ENCODE data around the gene HOXB5. TPM values are rescaled to one million over a fixed set of nuclear protein-coding genes. Genes with fewer than 3 reads are reported as not detected.
A peak's percentile ranks its signal among the peaks of the same experiment; 100 is the strongest.

Gene HOXB5
- total RNA-seq, 6 donors from 2014 or later: 0.39 to 5.0 (median 1.5) TPM

- peaks cover 25 to 49% (median 33%) of the 10 kb centered on the region in 4 donors for H3K4me1 ChIP-seq
- no peak for DNase-seq
- no peak for TF ChIP-seq POLR2A (IDR thresholded peaks at IDR 0.05)
- TF ChIP-seq EP300 (IDR thresholded peaks at IDR 0.05): no peak
- TF ChIP-seq CTCF (IDR thresholded peaks at IDR 0.05): no peak
- no peak for TF ChIP-seq POLR2AphosphoS5 (IDR thresholded peaks at IDR 0.05)
- peak overlapping the region; percentile 40 to 90 (median 72) for H3K27ac ChIP-seq
- H3K4me3 ChIP-seq: peak overlapping the region in 2 of 4 donors; percentile 50
- H3K27me3 ChIP-seq: peaks cover 0 to 66% (median 32%) of the 10 kb centered on the region in 4 donors
- ATAC-seq (ENCODE audit: low FRiP score in 2 of 2): no peak
- H3K36me3 ChIP-seq: no peaks in the 10 kb centered on the region
- no peaks in the 10 kb centered on the region for H3K9me3 ChIP-seq
- 38% methylated on average over 22 to 25 of the region's 25 CpGs for WGBS, 2 donors
Measured at GRCh38 chr17:48594538-48595277, 1.1 kb upstream of the HOXB5 start.

- 7 to 13% methylated on average over 36 to 37 of the region's 37 CpGs for WGBS, 2 donors
- no peaks in the 10 kb centered on the region for H3K36me3 ChIP-seq
- H3K9me3 ChIP-seq: no peaks in the 10 kb centered on the region
- TF ChIP-seq POLR2AphosphoS5 (IDR thresholded peaks at IDR 0.05): no peak
- peak in 1 of 4 donors; percentile 12 for TF ChIP-seq POLR2A (IDR thresholded peaks at IDR 0.05)
- no peak for TF ChIP-seq EP300 (IDR thresholded peaks at IDR 0.05)
- TF ChIP-seq CTCF (IDR thresholded peaks at IDR 0.05): peak; percentile 83 to 92 (median 88)
- H3K27ac ChIP-seq: peak overlapping the region; percentile 66 to 90 (median 90)
- ATAC-seq (ENCODE audit: low FRiP score in 2 of 2): peak; percentile 61 to 85
- H3K4me1 ChIP-seq: peaks cover 25 to 49% (median 33%) of the 10 kb centered on the region in 4 donors
- peak overlapping the region in 3 of 4 donors; percentile 38 to 50 (median 50) for H3K4me3 ChIP-seq
- peak; percentile 65 to 97 for DNase-seq
- H3K27me3 ChIP-seq: peaks cover 0 to 63% (median 32%) of the 10 kb centered on the region in 4 donors
Measured at GRCh38 chr17:48593840-48594537, 410 bp upstream of the HOXB5 start.

- H3K9me3 ChIP-seq: no peaks in the 10 kb centered on the region
- H3K27ac ChIP-seq: peak overlapping the region; percentile 66 to 90 (median 90)
- TF ChIP-seq EP300 (IDR thresholded peaks at IDR 0.05) (no peak), POLR2A (IDR thresholded peaks at IDR 0.05) (no peak), POLR2AphosphoS5 (IDR thresholded peaks at IDR 0.05) (no peak), CTCF (IDR thresholded peaks at IDR 0.05) (no peak)
- peaks cover 0 to 52% (median 26%) of the 10 kb centered on the region in 4 donors for H3K27me3 ChIP-seq
- DNase-seq (peak in 1 of 2 donors; percentile 78), ATAC-seq (ENCODE audit: low FRiP score in 2 of 2) (peak in 1 of 2 donors; percentile 37)
- H3K36me3 ChIP-seq: no peaks in the 10 kb centered on the region
- WGBS, 2 donors: 4 to 8% methylated on average over 14 of the region's 14 CpGs
- H3K4me1 ChIP-seq: peaks cover 25 to 53% (median 27%) of the 10 kb centered on the region in 4 donors
- H3K4me3 ChIP-seq: peak overlapping the region; percentile 20 to 50 (median 44)
Measured at GRCh38 chr17:48592577-48592976, 1.0 kb downstream of the HOXB5 start.

- Histone ChIP-seq H3K27me3 (peaks cover 0 to 47% (median 24%) of the 10 kb centered on the region in 4 donors), H3K27ac (peak overlapping the region; percentile 66 to 90 (median 90)), H3K9me3 (no peaks in the 10 kb centered on the region), H3K4me1 (peaks cover 24 to 53% (median 27%) of the 10 kb centered on the region in 4 donors), H3K36me3 (no peaks in the 10 kb centered on the region), H3K4me3 (peak overlapping the region; percentile 20 to 50 (median 44))
- TF ChIP-seq CTCF (IDR thresholded peaks at IDR 0.05) (no peak), POLR2AphosphoS5 (IDR thresholded peaks at IDR 0.05) (no peak), POLR2A (IDR thresholded peaks at IDR 0.05) (no peak), EP300 (IDR thresholded peaks at IDR 0.05) (no peak)
- peak in 1 of 2 donors; percentile 7 for ATAC-seq (ENCODE audit: low FRiP score in 2 of 2)
- DNase-seq: peak in 1 of 2 donors; percentile 79
- WGBS, 2 donors: 18 to 24% methylated on average over 24 to 30 of the region's 33 CpGs
Measured at GRCh38 chr17:48592057-48592514, 1.5 kb downstream of the HOXB5 start.

All from upper lobe of left lung (tissue), 6 donors.